ENCODE data around the gene BST1.
A peak's percentile ranks its signal among the peaks of the same experiment; 100 is the strongest.

BST1 gene

DNA sequence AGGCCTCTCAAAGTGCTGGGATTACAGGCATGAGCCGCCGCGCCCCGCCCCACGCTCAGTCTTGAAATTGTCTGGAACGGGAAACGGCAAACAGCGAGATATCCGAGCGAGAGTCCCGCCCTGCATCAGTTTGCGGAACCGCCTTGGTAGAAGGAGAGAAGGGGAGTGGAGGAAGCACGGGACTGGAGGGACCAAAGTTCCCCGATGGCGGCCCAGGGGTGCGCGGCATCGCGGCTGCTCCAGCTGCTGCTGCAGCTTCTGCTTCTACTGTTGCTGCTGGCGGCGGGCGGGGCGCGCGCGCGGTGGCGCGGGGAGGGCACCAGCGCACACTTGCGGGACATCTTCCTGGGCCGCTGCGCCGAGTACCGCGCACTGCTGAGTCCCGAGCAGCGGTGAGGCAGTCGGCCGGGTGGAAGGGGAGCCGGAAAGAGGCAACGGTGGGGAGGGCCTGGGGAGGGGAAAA is at the start of gene BST1:
Gene BST1, plus strand, starts transcription at position 125 of the 463 bp plus-strand sequence. Its CDS starts 80 bp downstream, at position 205.
- DNase-seq (ENCODE audit: low read depth, low spot score), result no peak

- no peak for DNase-seq (ENCODE audit: low read depth, low spot score)
These were observed 49.4 kb upstream of the BST1 start for GRCh38 chr4:15653420-15653819.

- no peak for DNase-seq (ENCODE audit: low read depth, low spot score)
These were observed 48.8 kb upstream of the BST1 start for GRCh38 chr4:15653864-15654592.

GRCh38 chr4:15654593-15655222 is 48.2 kb upstream of the BST1 start:
- no peak for DNase-seq (ENCODE audit: low read depth, low spot score)

DNA sequence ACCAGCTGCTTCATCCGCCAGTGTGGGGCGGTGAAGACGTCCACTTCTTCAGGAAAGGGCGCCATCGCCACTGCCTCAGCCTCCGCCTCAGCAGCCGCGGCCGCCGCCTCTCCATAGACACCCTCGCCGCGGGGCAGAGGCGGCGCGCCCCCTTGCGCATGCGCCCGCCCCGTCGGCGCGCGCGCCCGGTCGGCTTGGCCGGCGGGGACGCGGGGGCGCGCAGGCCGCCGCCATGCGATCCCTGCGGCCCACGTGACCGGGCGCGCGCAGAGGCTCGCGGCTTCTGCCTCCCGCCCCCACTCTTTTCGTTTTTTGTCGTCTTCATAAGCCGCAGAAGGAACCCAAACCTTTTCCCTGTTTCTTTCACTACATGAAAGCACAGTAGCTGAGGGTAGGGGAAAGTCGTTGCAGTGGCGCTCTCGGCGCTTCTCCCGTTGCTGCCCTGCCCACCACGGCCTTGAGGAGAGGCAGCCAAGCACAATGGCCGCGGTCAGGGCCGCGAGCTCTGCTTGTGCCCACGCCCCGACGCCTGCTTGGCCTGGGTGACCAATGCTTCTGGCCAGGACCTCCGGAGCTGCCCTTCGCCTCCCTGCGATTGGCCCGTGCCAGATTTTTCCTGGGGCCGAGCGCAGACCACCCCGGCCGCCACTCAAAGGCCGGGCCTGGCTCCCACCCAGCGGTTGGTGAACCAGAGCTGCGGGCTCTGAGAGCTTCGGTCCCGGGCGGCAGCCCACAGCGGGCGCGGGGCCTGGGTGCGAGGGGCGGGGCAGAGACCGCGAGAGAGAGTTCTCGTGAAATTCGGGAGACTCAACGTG is 47.4 kb upstream of the BST1 start, which contains the start of gene FBXL5:
Gene FBXL5, minus strand, starts transcription at position 135 of the 815 bp plus-strand sequence. Its CDS starts 70 bp downstream, at position 65.
- peak; percentile 65 for DNase-seq (ENCODE audit: low read depth, low spot score)

- no peak for DNase-seq (ENCODE audit: low read depth, low spot score)
These were observed 46.8 kb upstream of the BST1 start for GRCh38 chr4:15656038-15656470.

DNA sequence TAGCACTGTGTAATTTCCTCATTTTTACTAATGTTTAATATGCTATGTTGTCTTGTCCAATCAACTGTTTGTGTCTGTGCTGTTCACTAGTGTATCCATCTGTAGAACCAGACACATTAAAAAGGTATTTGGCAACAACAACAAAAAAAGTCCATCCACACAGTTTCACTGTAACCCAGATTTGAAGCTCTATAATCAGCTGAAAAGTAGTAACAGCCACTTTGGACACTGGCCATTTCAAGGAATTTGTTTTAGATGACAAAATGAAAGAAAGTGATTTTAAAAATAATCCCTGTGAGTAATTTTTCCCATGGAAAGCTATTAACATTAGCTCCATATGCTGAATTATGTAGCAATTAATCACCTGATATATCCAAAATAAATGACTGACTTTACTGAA is 45.5 kb upstream of the BST1 start:
- no peak for DNase-seq (ENCODE audit: low read depth, low spot score)

GRCh38 chr4:15658136-15658770 is 44.6 kb upstream of the BST1 start:
- no peak for DNase-seq (ENCODE audit: low read depth, low spot score)

GRCh38 chr4:15658781-15659180 is 44.1 kb upstream of the BST1 start:
- DNase-seq (ENCODE audit: low read depth, low spot score), result no peak

- DNase-seq (ENCODE audit: low read depth, low spot score), result no peak
These were observed 42.9 kb upstream of the BST1 start for GRCh38 chr4:15659768-15660570.

GRCh38 chr4:15665753-15666365 is 37.0 kb upstream of the BST1 start:
- no peak for DNase-seq (ENCODE audit: low read depth, low spot score)

GRCh38 chr4:15667006-15667405 is 35.9 kb upstream of the BST1 start:
- no peak for DNase-seq (ENCODE audit: low read depth, low spot score)

GRCh38 chr4:15668566-15669435 is 34.1 kb upstream of the BST1 start:
- DNase-seq (ENCODE audit: low read depth, low spot score), result no peak

DNA sequence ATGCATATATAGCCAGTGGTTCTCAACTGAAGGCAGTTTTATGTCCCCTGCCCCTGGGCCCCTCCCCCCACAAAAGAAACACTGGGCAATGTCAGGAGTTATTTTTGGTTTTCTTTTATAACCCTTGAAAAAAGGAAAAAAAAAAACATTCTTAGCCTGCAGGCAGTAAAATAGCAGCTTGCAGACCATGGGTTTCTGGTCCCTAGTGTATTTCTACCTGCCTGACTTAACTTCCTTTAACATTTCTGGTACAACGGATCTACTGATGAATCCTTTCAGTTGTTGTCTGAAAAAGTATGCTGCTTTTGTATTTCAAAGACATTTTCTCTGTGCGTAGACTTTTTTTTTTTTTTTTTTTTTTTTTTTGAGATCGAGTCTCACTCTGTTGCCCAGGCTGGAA is 32.3 kb upstream of the BST1 start:
- DNase-seq (ENCODE audit: low read depth, low spot score), result no peak

DNA sequence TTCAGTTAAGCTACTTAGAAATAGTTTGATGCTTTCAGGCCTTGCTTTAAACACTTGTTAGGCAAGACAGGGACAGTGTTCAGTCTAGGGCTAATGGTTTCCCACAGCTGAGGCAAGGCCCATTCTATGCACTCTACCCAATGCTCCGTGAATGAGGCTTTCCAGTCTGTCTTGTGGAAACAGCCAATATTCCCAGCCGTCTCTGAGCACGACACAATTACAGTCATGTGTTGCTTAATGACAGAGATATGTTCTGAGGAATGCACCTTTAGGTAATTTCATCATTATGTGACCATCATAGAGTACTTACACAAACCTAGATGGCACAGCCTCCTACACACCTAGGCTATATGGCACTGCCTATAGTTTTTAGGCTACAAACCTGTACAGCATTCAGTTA is 30.8 kb upstream of the BST1 start:
- no peak for DNase-seq (ENCODE audit: low read depth, low spot score)

- DNase-seq (ENCODE audit: low read depth, low spot score), result no peak
These were observed 29.5 kb upstream of the BST1 start for GRCh38 chr4:15673337-15673736.

DNA sequence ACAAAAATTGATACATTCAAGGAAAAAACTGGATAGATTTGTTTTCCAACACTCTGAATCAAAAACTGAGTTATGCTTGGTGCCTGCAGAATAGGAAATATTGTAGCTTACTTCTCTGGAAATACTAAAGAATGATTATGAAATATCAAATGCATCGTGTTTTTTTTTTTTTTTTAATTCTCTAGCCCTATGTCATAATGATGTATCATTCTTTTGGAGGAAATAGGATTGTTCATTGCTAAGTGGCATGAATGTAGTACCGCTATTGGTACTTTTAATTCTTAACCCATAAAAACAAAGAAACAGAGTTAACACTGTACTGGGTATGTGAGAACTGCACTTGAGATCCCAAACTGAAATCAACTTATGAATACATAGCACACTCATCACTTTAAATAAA is 28.8 kb upstream of the BST1 start:
- no peak for DNase-seq (ENCODE audit: low read depth, low spot score)

DNA sequence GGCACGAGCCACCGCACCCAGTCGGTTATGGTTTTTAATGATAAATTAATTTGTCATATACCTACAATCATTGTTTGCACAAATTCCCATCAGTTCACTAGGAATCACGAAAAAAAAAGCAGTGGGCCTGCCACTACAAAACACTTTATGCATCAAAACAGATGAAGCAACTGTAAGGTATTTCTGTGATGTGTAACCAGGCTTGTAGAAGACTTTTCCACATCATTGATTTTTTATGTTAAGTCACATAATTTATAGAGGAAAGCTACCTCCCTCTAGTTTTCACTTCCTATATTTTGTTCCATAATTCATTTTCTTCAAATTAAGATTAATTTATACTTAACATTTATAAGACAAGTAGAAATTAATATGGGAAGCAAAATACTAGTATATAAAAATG is 27.9 kb upstream of the BST1 start:
- no peak for DNase-seq (ENCODE audit: low read depth, low spot score)

- DNase-seq (ENCODE audit: low read depth, low spot score), result no peak
These were observed 27.5 kb upstream of the BST1 start for GRCh38 chr4:15675356-15675755.

DNA sequence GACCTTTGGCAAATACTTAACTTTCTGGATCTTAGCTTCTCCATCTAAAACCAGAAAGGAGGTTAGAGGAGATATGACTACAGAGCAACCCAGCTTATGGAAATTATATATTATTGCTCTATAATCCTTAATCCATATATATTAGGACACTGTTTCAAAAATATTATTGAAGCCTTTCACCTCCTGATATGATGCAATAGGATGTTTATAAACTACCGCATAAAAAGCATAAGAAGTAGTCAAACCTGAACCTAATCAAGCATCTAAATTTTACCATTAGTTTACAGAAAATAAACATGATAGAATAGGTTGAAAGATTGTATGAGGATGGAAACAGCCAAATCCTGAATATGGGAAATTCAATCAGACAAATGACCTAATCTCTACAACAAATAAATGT is 26.8 kb upstream of the BST1 start:
- no peak for DNase-seq (ENCODE audit: low read depth, low spot score)

Data from smooth muscle cell of the brain vasculature (primary cell).